H7 (cell line): ENCODE measurements around the gene HLA-DOA. TPM values are rescaled to one million over a fixed set of nuclear protein-coding genes. Genes with fewer than 3 reads are reported as not detected.

Experiments used
- DNase-seq: peaks from one replicate; pipeline ENCODE4 v3.0.0; 2012
- H3K27me3 ChIP-seq: 2 replicates; pipeline ENCODE4 v1.6.0; 2011; ENCODE audit warnings: mild to moderate bottlenecking, low read length; ENCODE audit not compliant: control insufficient read depth, insufficient read depth
- H3K36me3 ChIP-seq: replicated peaks from 2 replicates; pipeline ENCODE4 v1.5.1; 2011; ENCODE audit warnings: low read length; ENCODE audit not compliant: control insufficient read depth, insufficient read depth
- H3K4me3 ChIP-seq: 2 replicates; pipeline ENCODE4 v1.5.1; 2011; ENCODE audit warnings: low read depth, mild to moderate bottlenecking, control low read depth, low read length, moderate library complexity; ENCODE audit not compliant: insufficient read depth
- total RNA-seq: library from RNA; depleted of rRNA; stranded (reverse); fragments of >200 nt; shearing (Covaris generic); gene quantifications from 2 replicates; pipeline ENCODE4 v1.2.3, GENCODE V29; 2014; rRNA removed

Gene HLA-DOA
- total RNA-seq, 1 experiment from 2014 or later = 2.3 TPM

GRCh38 chr6:32968867-32969684, 40.3 kb downstream of the HLA-DOA start:
- Histone ChIP-seq H3K4me3 (peak overlapping the region; percentile 97), H3K27me3 (no peaks in the 10 kb centered on the region), H3K36me3 (peaks cover 15% of the 10 kb centered on the region)
- DNase-seq = peak; percentile 83

GRCh38 chr6:32968093-32968866, 41.1 kb downstream of the HLA-DOA start, which contains the start of gene BRD2:
Gene BRD2 (plus strand): TSS chr6:32968594. CDS start chr6:32972899, 4,305 bp downstream.
- Histone ChIP-seq H3K4me3 (peak within 1 kb of the TSS; percentile 97), H3K36me3 (peaks cover 9% of the 10 kb centered on the region), H3K27me3 (no peaks in the 10 kb centered on the region)
- DNase-seq = peak; percentile 94

- Histone ChIP-seq H3K4me3 (peak overlapping the region; percentile 97), H3K36me3 (peaks cover 3% of the 10 kb centered on the region), H3K27me3 (no peaks in the 10 kb centered on the region)
- DNase-seq = no peak
Measured at GRCh38 chr6:32967151-32968091, 42.0 kb downstream of the HLA-DOA start.

GRCh38 chr6:32964776-32965175, 44.6 kb downstream of the HLA-DOA start:
- Histone ChIP-seq H3K27me3 (no peaks in the 10 kb centered on the region), H3K36me3 (no peaks in the 10 kb centered on the region), H3K4me3 (no peak overlapping the region)
- DNase-seq = no peak

- H3K36me3 ChIP-seq = no peaks in the 10 kb centered on the region
- H3K4me3 ChIP-seq = no peak overlapping the region
- H3K27me3 ChIP-seq = no peaks in the 10 kb centered on the region
- DNase-seq = no peak
Measured at GRCh38 chr6:32963866-32964265, 45.5 kb downstream of the HLA-DOA start.

DNA sequence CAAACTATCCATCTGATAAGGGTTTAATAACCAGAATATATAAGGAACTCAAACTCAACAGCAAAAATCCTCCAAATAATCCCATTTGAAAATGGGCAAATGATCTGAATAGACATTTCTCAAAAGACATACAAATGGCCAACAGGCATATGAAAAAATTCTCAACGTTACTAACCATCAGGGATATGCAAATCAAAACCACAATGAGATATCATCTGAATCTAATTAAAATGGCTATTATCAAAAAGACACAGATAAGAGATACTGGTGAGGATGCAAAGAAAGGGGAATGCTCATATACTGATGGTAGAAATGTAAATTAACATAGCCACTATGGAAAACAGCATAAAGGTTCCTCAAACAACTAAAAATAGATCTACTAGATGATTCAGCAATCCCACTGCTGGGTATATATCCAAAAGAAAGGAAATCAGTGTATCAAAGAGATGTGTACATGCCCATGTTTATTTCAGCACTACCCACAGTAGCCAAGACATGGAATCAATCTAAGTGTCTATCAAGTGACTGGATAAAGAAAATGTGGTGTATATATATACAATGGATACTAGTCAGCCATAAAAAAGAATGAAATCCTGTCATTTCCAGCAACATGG, 47.1 kb downstream of the HLA-DOA start:
- no peaks in the 10 kb centered on the region for H3K27me3 ChIP-seq
- DNase-seq = no peak
- no peaks in the 10 kb centered on the region for H3K36me3 ChIP-seq
- no peak overlapping the region for H3K4me3 ChIP-seq

GRCh38 chr6:32960563-32960962, 48.8 kb downstream of the HLA-DOA start:
- no peaks in the 10 kb centered on the region for H3K27me3 ChIP-seq
- no peak overlapping the region for H3K4me3 ChIP-seq
- no peak for DNase-seq
- no peaks in the 10 kb centered on the region for H3K36me3 ChIP-seq

DNA sequence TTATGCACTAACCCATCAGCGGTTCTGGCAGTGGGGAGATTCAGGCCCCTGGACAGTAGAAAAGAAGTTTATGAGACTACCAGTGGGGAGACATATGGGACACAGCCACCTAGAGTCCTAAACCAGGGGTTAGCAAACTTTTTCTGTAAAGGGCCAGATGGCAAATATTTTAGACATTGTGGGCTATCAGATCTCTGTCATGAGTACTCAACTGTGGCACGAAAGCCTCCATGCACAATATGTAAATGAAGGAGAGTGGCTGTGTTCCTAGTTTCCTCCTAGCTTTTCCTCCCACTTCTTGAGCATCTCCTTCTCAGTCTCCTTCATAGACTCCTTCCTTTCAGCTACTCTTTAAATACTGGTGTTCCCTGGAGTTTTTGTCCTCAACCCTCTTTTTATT, 53.2 kb downstream of the HLA-DOA start:
- no peak for DNase-seq
- H3K27me3 ChIP-seq = no peaks in the 10 kb centered on the region
- H3K4me3 ChIP-seq = no peak overlapping the region
- H3K36me3 ChIP-seq = no peaks in the 10 kb centered on the region

GRCh38 chr6:32954986-32955802, 54.2 kb downstream of the HLA-DOA start:
- DNase-seq = peak; percentile 39
- no peaks in the 10 kb centered on the region for H3K36me3 ChIP-seq

DNA sequence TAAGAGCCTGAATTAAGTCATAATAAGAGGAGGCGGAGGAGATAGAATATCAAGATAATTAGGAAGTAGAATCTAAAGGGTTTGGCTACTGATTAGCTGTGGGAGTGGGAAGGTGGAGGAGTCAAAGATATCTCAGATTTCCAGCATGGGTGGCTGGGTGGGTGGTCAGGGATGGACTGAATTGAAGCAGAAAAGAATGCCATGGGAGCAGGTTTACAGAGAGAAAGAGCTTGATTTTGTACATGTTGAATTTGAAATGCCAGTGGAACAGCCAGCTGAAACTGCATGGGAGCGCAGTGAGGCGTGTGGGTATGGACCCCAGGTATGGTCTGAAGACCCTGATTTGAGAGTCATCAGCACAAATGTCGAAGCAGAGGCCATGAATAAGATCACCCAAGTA, 55.1 kb downstream of the HLA-DOA start:
- Histone ChIP-seq H3K36me3 (no peaks in the 10 kb centered on the region), H3K4me3 (no peak overlapping the region), H3K27me3 (no peaks in the 10 kb centered on the region)
- DNase-seq = no peak

More at GRCh38 chr6:32954986-32955802, 54.2 kb downstream of the HLA-DOA start:
- Histone ChIP-seq H3K4me3 (no peak overlapping the region), H3K27me3 (no peaks in the 10 kb centered on the region)

Other genes starting within 250 kb of the HLA-DOA start
- not detected in 2 replicates for gene HLA-DQB2, start 246.1 kb downstream of the HLA-DOA start, total RNA-seq
- gene HLA-DOB, start 192.6 kb downstream of the HLA-DOA start, total RNA-seq = not detected in 2 replicates
- 1.1 and 2.7 TPM in 2 replicates for gene TAP2, start 170.9 kb downstream of the HLA-DOA start, total RNA-seq
- 2.6 and 4.6 TPM in 2 replicates for gene PSMB8, start 165.5 kb downstream of the HLA-DOA start, total RNA-seq
- gene TAP1, start 155.9 kb downstream of the HLA-DOA start, total RNA-seq = 1.7 and 2.8 TPM in 2 replicates
- gene PSMB9, start 155.4 kb downstream of the HLA-DOA start, total RNA-seq = not detected in 2 replicates
- gene HLA-DMB, start 68.6 kb downstream of the HLA-DOA start, total RNA-seq = 0.17 and 0.55 TPM in 2 replicates
- gene HLA-DMA, start 56.5 kb downstream of the HLA-DOA start, total RNA-seq = 1.9 and 4.1 TPM in 2 replicates
- 121 and 182 TPM in 2 replicates for gene BRD2, start 41.0 kb downstream of the HLA-DOA start, total RNA-seq
- gene HLA-DPA1, start 64.1 kb upstream of the HLA-DOA start, total RNA-seq = 3.6 and 4.9 TPM in 2 replicates
- 27.6 and 29.3 TPM in 2 replicates for gene HLA-DPB1, start 66.4 kb upstream of the HLA-DOA start, total RNA-seq
- 0.48 and 0.67 TPM in 2 replicates for gene COL11A2, start 182.9 kb upstream of the HLA-DOA start, total RNA-seq
- 16.7 and 18.1 TPM in 2 replicates for gene RXRB, start 191.1 kb upstream of the HLA-DOA start, total RNA-seq
- 96.3 and 115 TPM in 2 replicates for gene SLC39A7, start 191.3 kb upstream of the HLA-DOA start, total RNA-seq
- 14.7 and 16.0 TPM in 2 replicates for gene HSD17B8, start 195.1 kb upstream of the HLA-DOA start, total RNA-seq
- gene RING1, start 198.9 kb upstream of the HLA-DOA start, total RNA-seq = 18.5 and 19.7 TPM in 2 replicates